Articular chondrocyte of knee joint (primary cell): ENCODE measurements around the gene GLCCI1. TPM values are rescaled to one million over a fixed set of nuclear protein-coding genes. Genes with fewer than 3 reads are reported as not detected.

Experiments used
- total RNA-seq: library from RNA; depleted of rRNA; stranded (reverse); fragments of >200 nt; gene quantifications from 2 replicates; pipeline ENCODE4 v1.2.3, GENCODE V29; 2012

The GLCCI1 gene
- total RNA-seq, result 17.3 and 25.2 TPM in 2 replicates

GRCh38 chr7:7968544-7969305, at the start of gene GLCCI1:
TSS of gene GLCCI1 (plus strand) at chr7:7968796. CDS start at chr7:7969351, 555 bp downstream.

